ENCODE measurements around the gene VPREB1.
"Not testable (repeated sequence)": the region's sequence is repeated elsewhere in the genome, so short reads cannot be mapped to it uniquely, and the experiment has no call there.

Gene VPREB1

GRCh38 chr22:22237521-22237920 lies 7.1 kb upstream of the VPREB1 start:
- DNase-seq (ENCODE audit: low read depth): no peak
- peaks cover 35% of the 10 kb centered on the region for H3K27me3 ChIP-seq (replicated peaks; ENCODE audit: control insufficient read depth, insufficient read depth, low read length)

GRCh38 chr22:22239311-22239939 lies 5.2 kb upstream of the VPREB1 start:
- H3K36me3 ChIP-seq (ENCODE audit: control insufficient read depth, insufficient read depth, low read length, severe bottlenecking): no peaks in the 10 kb centered on the region
- H3K9me3 ChIP-seq (ENCODE audit: control insufficient read depth, low read length): no peaks in the 10 kb centered on the region
- H3K4me3 ChIP-seq (ENCODE audit: low read length): no peak overlapping the region
- peaks cover 51% of the 10 kb centered on the region for H3K27me3 ChIP-seq (replicated peaks; ENCODE audit: control insufficient read depth, insufficient read depth, low read length)
- no peaks in the 10 kb centered on the region for H3K4me1 ChIP-seq (ENCODE audit: control insufficient read depth, insufficient read depth, low read length)
- no peak for DNase-seq (ENCODE audit: low read depth)
- no peak overlapping the region for H3K9ac ChIP-seq (ENCODE audit: low read length)

More at GRCh38 chr22:22237521-22237920, 7.1 kb upstream of the VPREB1 start:
- Histone ChIP-seq H3K4me1 (ENCODE audit: control insufficient read depth, insufficient read depth, low read length) (no peaks in the 10 kb centered on the region), H3K36me3 (ENCODE audit: control insufficient read depth, insufficient read depth, low read length, severe bottlenecking) (no peaks in the 10 kb centered on the region), H3K4me3 (ENCODE audit: low read length) (no peak overlapping the region), H3K9me3 (ENCODE audit: control insufficient read depth, low read length) (no peaks in the 10 kb centered on the region), H3K9ac (ENCODE audit: low read length) (no peak overlapping the region)

- H3K9ac ChIP-seq (ENCODE audit: low read length): no peak overlapping the region
- no peak overlapping the region for H3K4me3 ChIP-seq (ENCODE audit: low read length)
- no peak for DNase-seq (ENCODE audit: low read depth)
- peaks cover 66% of the 10 kb centered on the region for H3K27me3 ChIP-seq (replicated peaks; ENCODE audit: control insufficient read depth, insufficient read depth, low read length)
- no peaks in the 10 kb centered on the region for H3K4me1 ChIP-seq (ENCODE audit: control insufficient read depth, insufficient read depth, low read length)
- no peaks in the 10 kb centered on the region for H3K9me3 ChIP-seq (ENCODE audit: control insufficient read depth, low read length)
- H3K36me3 ChIP-seq (ENCODE audit: control insufficient read depth, insufficient read depth, low read length, severe bottlenecking): no peaks in the 10 kb centered on the region
These were observed 3.1 kb upstream of the VPREB1 start for GRCh38 chr22:22241554-22241898.

- H3K4me3 ChIP-seq (ENCODE audit: low read length): no peak overlapping the region
- H3K36me3 ChIP-seq (ENCODE audit: control insufficient read depth, insufficient read depth, low read length, severe bottlenecking): no peaks in the 10 kb centered on the region
- H3K9ac ChIP-seq (ENCODE audit: low read length): no peak overlapping the region
- H3K4me1 ChIP-seq (ENCODE audit: control insufficient read depth, insufficient read depth, low read length): no peaks in the 10 kb centered on the region
- H3K27me3 ChIP-seq (replicated peaks; ENCODE audit: control insufficient read depth, insufficient read depth, low read length): peaks cover 70% of the 10 kb centered on the region
- no peaks in the 10 kb centered on the region for H3K9me3 ChIP-seq (ENCODE audit: control insufficient read depth, low read length)
- DNase-seq (ENCODE audit: low read depth): no peak
These were observed 2.1 kb upstream of the VPREB1 start for GRCh38 chr22:22242488-22242887.

- H3K27me3 ChIP-seq (replicated peaks; ENCODE audit: control insufficient read depth, insufficient read depth, low read length): peaks cover 70% of the 10 kb centered on the region
These were observed 1.4 kb upstream of the VPREB1 start for GRCh38 chr22:22243033-22243680.

GRCh38 chr22:22245256-22245909 lies 797 bp downstream of the VPREB1 start:
- no peaks in the 10 kb centered on the region for H3K4me1 ChIP-seq (ENCODE audit: control insufficient read depth, insufficient read depth, low read length)
- no peaks in the 10 kb centered on the region for H3K36me3 ChIP-seq (ENCODE audit: control insufficient read depth, insufficient read depth, low read length, severe bottlenecking)
- no peak overlapping the region for H3K4me3 ChIP-seq (ENCODE audit: low read length)
- H3K27me3 ChIP-seq (replicated peaks; ENCODE audit: control insufficient read depth, insufficient read depth, low read length): peaks cover 57% of the 10 kb centered on the region
- no peaks in the 10 kb centered on the region for H3K9me3 ChIP-seq (ENCODE audit: control insufficient read depth, low read length)
- DNase-seq (ENCODE audit: low read depth): no peak
- H3K9ac ChIP-seq (ENCODE audit: low read length): no peak overlapping the region

More at GRCh38 chr22:22243033-22243680, 1.4 kb upstream of the VPREB1 start:
- Histone ChIP-seq H3K36me3 (ENCODE audit: control insufficient read depth, insufficient read depth, low read length, severe bottlenecking) (no peaks in the 10 kb centered on the region), H3K4me1 (ENCODE audit: control insufficient read depth, insufficient read depth, low read length) (no peaks in the 10 kb centered on the region), H3K4me3 (ENCODE audit: low read length) (no peak overlapping the region), H3K9me3 (ENCODE audit: control insufficient read depth, low read length) (no peaks in the 10 kb centered on the region), H3K9ac (ENCODE audit: low read length) (no peak overlapping the region)
- DNase-seq (ENCODE audit: low read depth): no peak

GRCh38 chr22:22245935-22246525 lies 1.4 kb downstream of the VPREB1 start:
- H3K4me1 ChIP-seq (ENCODE audit: control insufficient read depth, insufficient read depth, low read length): no peaks in the 10 kb centered on the region
- DNase-seq (ENCODE audit: low read depth): no peak
- no peak overlapping the region for H3K9ac ChIP-seq (ENCODE audit: low read length)
- peaks cover 56% of the 10 kb centered on the region for H3K27me3 ChIP-seq (replicated peaks; ENCODE audit: control insufficient read depth, insufficient read depth, low read length)
- H3K9me3 ChIP-seq (ENCODE audit: control insufficient read depth, low read length): no peaks in the 10 kb centered on the region
- H3K36me3 ChIP-seq (ENCODE audit: control insufficient read depth, insufficient read depth, low read length, severe bottlenecking): no peaks in the 10 kb centered on the region
- no peak overlapping the region for H3K4me3 ChIP-seq (ENCODE audit: low read length)

- H3K9ac ChIP-seq (ENCODE audit: low read length): no peak overlapping the region
- no peaks in the 10 kb centered on the region for H3K36me3 ChIP-seq (ENCODE audit: control insufficient read depth, insufficient read depth, low read length, severe bottlenecking)
- no peaks in the 10 kb centered on the region for H3K9me3 ChIP-seq (ENCODE audit: control insufficient read depth, low read length)
- no peaks in the 10 kb centered on the region for H3K4me1 ChIP-seq (ENCODE audit: control insufficient read depth, insufficient read depth, low read length)
- peaks cover 52% of the 10 kb centered on the region for H3K27me3 ChIP-seq (replicated peaks; ENCODE audit: control insufficient read depth, insufficient read depth, low read length)
- DNase-seq (ENCODE audit: low read depth): no peak
- no peak overlapping the region for H3K4me3 ChIP-seq (ENCODE audit: low read length)
These were observed 2.1 kb downstream of the VPREB1 start for GRCh38 chr22:22246706-22247105.

- DNase-seq (ENCODE audit: low read depth): no peak
- no peaks in the 10 kb centered on the region for H3K36me3 ChIP-seq (ENCODE audit: control insufficient read depth, insufficient read depth, low read length, severe bottlenecking)
These were observed 4.3 kb downstream of the VPREB1 start for GRCh38 chr22:22248878-22249277.

GRCh38 chr22:22250651-22251050 lies 6.1 kb downstream of the VPREB1 start:
- H3K4me1 ChIP-seq (ENCODE audit: control insufficient read depth, insufficient read depth, low read length); DNase-seq (ENCODE audit: low read depth); H3K9ac ChIP-seq (ENCODE audit: low read length); H3K4me3 ChIP-seq (ENCODE audit: low read length); H3K9me3 ChIP-seq (ENCODE audit: control insufficient read depth, low read length); H3K36me3 ChIP-seq (ENCODE audit: control insufficient read depth, insufficient read depth, low read length, severe bottlenecking): not testable (repeated sequence)
- peaks cover 16% of the 10 kb centered on the region for H3K27me3 ChIP-seq (replicated peaks; ENCODE audit: control insufficient read depth, insufficient read depth, low read length)

More at GRCh38 chr22:22248878-22249277, 4.3 kb downstream of the VPREB1 start:
- H3K4me3 ChIP-seq (ENCODE audit: low read length): no peak overlapping the region
- H3K9me3 ChIP-seq (ENCODE audit: control insufficient read depth, low read length): no peaks in the 10 kb centered on the region
- H3K9ac ChIP-seq (ENCODE audit: low read length): no peak overlapping the region
- H3K4me1 ChIP-seq (ENCODE audit: control insufficient read depth, insufficient read depth, low read length): no peaks in the 10 kb centered on the region
- H3K27me3 ChIP-seq (replicated peaks; ENCODE audit: control insufficient read depth, insufficient read depth, low read length): peaks cover 33% of the 10 kb centered on the region

GRCh38 chr22:22256133-22256532 lies 11.5 kb downstream of the VPREB1 start:
- H3K9ac ChIP-seq (ENCODE audit: low read length); DNase-seq (ENCODE audit: low read depth); H3K4me3 ChIP-seq (ENCODE audit: low read length); H3K9me3 ChIP-seq (ENCODE audit: control insufficient read depth, low read length); H3K27me3 ChIP-seq (replicated peaks; ENCODE audit: control insufficient read depth, insufficient read depth, low read length); H3K4me1 ChIP-seq (ENCODE audit: control insufficient read depth, insufficient read depth, low read length); H3K36me3 ChIP-seq (ENCODE audit: control insufficient read depth, insufficient read depth, low read length, severe bottlenecking): not testable (repeated sequence)

Measured in adipocyte (in vitro differentiated cells).